Stimulated activated CD8-positive, alpha-beta memory T cell treated with anti-CD3 and anti-CD28 coated beads, Interleukin-4, amount 100 ng/mL, for 24 hours (primary cell): ENCODE measurements around the gene KIF25.

Experiments used
- DNase-seq: peaks from one replicate; pipeline ENCODE4 v3.0.0-alpha.2; 2020; ENCODE audit warnings: low read depth

The KIF25 gene

GRCh38 chr6:168017629-168018028 lies 20.2 kb downstream of the KIF25 start:
- DNase-seq = no peak

- no peak for DNase-seq
Observed at GRCh38 chr6:168018664-168019063, 21.2 kb downstream of the KIF25 start.

GRCh38 chr6:168020242-168020641 lies 22.8 kb downstream of the KIF25 start:
- DNase-seq = no peak

GRCh38 chr6:168021581-168021980 lies 24.1 kb downstream of the KIF25 start:
- no peak for DNase-seq

- no peak for DNase-seq
Observed at GRCh38 chr6:168022488-168023321, 25.2 kb downstream of the KIF25 start.

GRCh38 chr6:168024951-168025510 lies 27.6 kb downstream of the KIF25 start:
- DNase-seq = no peak

- no peak for DNase-seq
Observed at GRCh38 chr6:168025831-168026710, 28.6 kb downstream of the KIF25 start.

- no peak for DNase-seq
Observed at GRCh38 chr6:168026925-168027324, 29.5 kb downstream of the KIF25 start.

- DNase-seq = no peak
Observed at GRCh38 chr6:168027521-168027920, 30.1 kb downstream of the KIF25 start.

- DNase-seq = no peak
Observed at GRCh38 chr6:168028181-168028580, 30.7 kb downstream of the KIF25 start.

- no peak for DNase-seq
Observed at GRCh38 chr6:168029459-168030217, 32.2 kb downstream of the KIF25 start.

- no peak for DNase-seq
Observed at GRCh38 chr6:168030218-168030746, 32.8 kb downstream of the KIF25 start.

GRCh38 chr6:168030908-168031307 lies 33.4 kb downstream of the KIF25 start:
- no peak for DNase-seq

- no peak for DNase-seq
Observed at GRCh38 chr6:168031411-168031971, 34.0 kb downstream of the KIF25 start.

- no peak for DNase-seq
Observed at GRCh38 chr6:168032005-168032760, 34.7 kb downstream of the KIF25 start.

GRCh38 chr6:168033791-168034190 lies 36.3 kb downstream of the KIF25 start:
- DNase-seq = no peak

- DNase-seq = no peak
Observed at GRCh38 chr6:168034537-168034936, 37.1 kb downstream of the KIF25 start.

- DNase-seq = no peak
Observed at GRCh38 chr6:168035098-168035660, 37.7 kb downstream of the KIF25 start.

- no peak for DNase-seq
Observed at GRCh38 chr6:168035661-168036545, 38.4 kb downstream of the KIF25 start.
